OCI-LY1 (cell line): ENCODE results near the gene SPTLC3.

Source experiments
- EZH2 ChIP-seq: fragments of 200-600 bp; sonication (generic), shearing (Covaris generic); IDR thresholded peaks from 2 replicates; pipeline ENCODE4 v1.8.0; 2017; ENCODE audit warnings: borderline replicate concordance, mixed run types, mild to moderate bottlenecking, antibody characterized with exemption, low read length, moderate library complexity, mixed read lengths
- TF ChIP-seq, protein P1 (sequence below): fragments of 200-600 bp; sonication (generic), shearing (Covaris generic); IDR thresholded peaks from 2 replicates; pipeline ENCODE4 v1.5.1; 2017; ENCODE audit warnings: mild to moderate bottlenecking, antibody characterized with exemption, low read length, moderate library complexity, mixed read lengths

DNA sequence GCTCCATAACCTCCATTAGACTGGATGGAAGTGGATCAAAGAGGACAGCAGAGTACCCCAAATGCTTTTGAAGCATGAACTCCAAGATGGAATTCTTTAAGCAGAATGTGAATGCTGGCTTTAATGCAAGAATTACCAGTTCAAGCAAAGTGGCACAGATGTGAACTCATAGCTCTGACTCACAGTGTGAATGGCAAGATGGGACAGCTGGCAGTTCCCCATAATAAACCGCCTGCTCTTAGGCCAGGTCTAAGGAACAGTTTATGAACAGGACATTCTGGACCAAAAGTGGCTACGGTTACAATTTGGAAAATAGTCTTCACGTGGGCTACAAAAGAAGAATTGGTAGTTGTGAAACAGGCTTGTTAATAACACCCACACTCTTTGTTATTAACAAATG, 76.5 kb downstream of the SPTLC3 start:
- TF ChIP-seq, protein P1, sequence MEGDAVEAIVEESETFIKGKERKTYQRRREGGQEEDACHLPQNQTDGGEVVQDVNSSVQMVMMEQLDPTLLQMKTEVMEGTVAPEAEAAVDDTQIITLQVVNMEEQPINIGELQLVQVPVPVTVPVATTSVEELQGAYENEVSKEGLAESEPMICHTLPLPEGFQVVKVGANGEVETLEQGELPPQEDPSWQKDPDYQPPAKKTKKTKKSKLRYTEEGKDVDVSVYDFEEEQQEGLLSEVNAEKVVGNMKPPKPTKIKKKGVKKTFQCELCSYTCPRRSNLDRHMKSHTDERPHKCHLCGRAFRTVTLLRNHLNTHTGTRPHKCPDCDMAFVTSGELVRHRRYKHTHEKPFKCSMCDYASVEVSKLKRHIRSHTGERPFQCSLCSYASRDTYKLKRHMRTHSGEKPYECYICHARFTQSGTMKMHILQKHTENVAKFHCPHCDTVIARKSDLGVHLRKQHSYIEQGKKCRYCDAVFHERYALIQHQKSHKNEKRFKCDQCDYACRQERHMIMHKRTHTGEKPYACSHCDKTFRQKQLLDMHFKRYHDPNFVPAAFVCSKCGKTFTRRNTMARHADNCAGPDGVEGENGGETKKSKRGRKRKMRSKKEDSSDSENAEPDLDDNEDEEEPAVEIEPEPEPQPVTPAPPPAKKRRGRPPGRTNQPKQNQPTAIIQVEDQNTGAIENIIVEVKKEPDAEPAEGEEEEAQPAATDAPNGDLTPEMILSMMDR: no peak
- no peak for TF ChIP-seq EZH2
